GM12878 (cell line): ENCODE results near the gene C17orf114.

Source experiments
- EZH2 ChIP-seq: IDR thresholded peaks from 2 replicates; pipeline ENCODE4 v1.6.1; 2012; ENCODE audit warnings: low read depth, mild to moderate bottlenecking, control low read depth, inconsistent platforms, low read length, borderline replicate concordance; ENCODE audit not compliant: control insufficient read depth
- GATAD2B ChIP-seq: fragments of 450-650 bp; conservative IDR thresholded peaks from 2 replicates; pipeline ENCODE4 v1.6.1; 2017; ENCODE audit warnings: low read depth, mild to moderate bottlenecking, moderate library complexity
- HDGF ChIP-seq: fragments of 450-650 bp; IDR thresholded peaks from 2 replicates; pipeline ENCODE4 v1.6.1; 2016; ENCODE audit warnings: antibody characterized with exemption
- JUND ChIP-seq: IDR thresholded peaks from 2 replicates; pipeline ENCODE4 v1.6.1; 2012; ENCODE audit warnings: low read depth, mild to moderate bottlenecking, low read length, improper control_type of control experiment, moderate library complexity
- NFXL1 ChIP-seq: fragments of 450-650 bp; IDR thresholded peaks from 2 replicates; pipeline ENCODE4 v1.6.1; 2017; ENCODE audit warnings: antibody characterized with exemption, mild to moderate bottlenecking, borderline replicate concordance
- POLR2A ChIP-seq: IDR thresholded peaks from 2 replicates; pipeline ENCODE4 v1.6.1; 2011; ENCODE audit warnings: low read depth, mild to moderate bottlenecking, low read length
- POLR2AphosphoS5 ChIP-seq: IDR thresholded peaks from 2 replicates; pipeline ENCODE4 v1.6.1; 2011; ENCODE audit warnings: mild to moderate bottlenecking, low read length, inconsistent platforms
- RELA ChIP-seq: fragments of 450-650 bp; IDR thresholded peaks from 2 replicates; pipeline ENCODE4 v1.8.0; 2014; ENCODE audit warnings: borderline replicate concordance; ENCODE audit not compliant: partially characterized antibody
- SIN3A ChIP-seq: IDR thresholded peaks from 2 replicates; pipeline ENCODE4 v1.6.1; 2012; ENCODE audit warnings: low read depth, low read length, improper control_type of control experiment
- TF ChIP-seq, protein P1 (sequence below), 3 experiments: IDR thresholded peaks in 2 of 3; conservative IDR thresholded peaks in 1 of 3; 2 replicates each; pipeline ENCODE4 v1.5.1; 2011; ENCODE audit warnings: low read depth in 3 of 3, low read length in 3 of 3, mild to moderate bottlenecking in 3 of 3, control low read depth in 2 of 3, moderate library complexity in 2 of 3, inconsistent platforms in 1 of 3, mixed read lengths in 1 of 3; ENCODE audit not compliant: control insufficient read depth in 2 of 3, insufficient read depth in 1 of 3; ENCODE audit errors: extremely low read depth in 1 of 3
- TF ChIP-seq, protein P2 (sequence below): IDR thresholded peaks from 2 replicates; pipeline ENCODE4 v1.6.1; 2012; ENCODE audit warnings: low read depth, low read length, improper control_type of control experiment
- TF ChIP-seq, protein P3 (sequence below): IDR thresholded peaks from 2 replicates; pipeline ENCODE4 v1.6.1; 2011; ENCODE audit warnings: low read depth, mild to moderate bottlenecking, low read length, moderate library complexity, borderline replicate concordance; ENCODE audit errors: extremely low read depth

DNA sequence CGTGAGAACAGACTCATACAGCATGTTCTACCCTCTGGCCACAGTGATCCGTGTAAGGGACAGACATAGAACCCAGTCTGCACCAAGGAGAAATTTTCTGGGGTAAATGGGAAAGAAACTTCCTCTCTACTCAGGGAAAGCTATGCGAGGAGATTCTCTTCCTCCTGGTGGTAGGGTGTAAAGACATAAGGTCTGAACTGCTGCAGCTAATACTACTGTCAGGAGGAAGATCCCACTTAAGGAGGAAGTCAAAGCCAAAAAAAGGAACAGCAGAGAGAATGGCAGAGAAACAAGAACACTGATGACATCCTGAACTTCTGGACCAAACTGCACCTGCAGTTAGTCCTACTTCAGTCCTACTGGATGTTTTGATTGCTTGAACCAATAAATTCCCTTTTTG lies 37.5 kb downstream of the C17orf114 start:
- TF ChIP-seq NFXL1 (no peak), JUND (no peak), HDGF (no peak), POLR2A (no peak), EZH2 (no peak), POLR2AphosphoS5 (no peak), GATAD2B (no peak), SIN3A (no peak), RELA (no peak)
- TF ChIP-seq, protein P1, sequence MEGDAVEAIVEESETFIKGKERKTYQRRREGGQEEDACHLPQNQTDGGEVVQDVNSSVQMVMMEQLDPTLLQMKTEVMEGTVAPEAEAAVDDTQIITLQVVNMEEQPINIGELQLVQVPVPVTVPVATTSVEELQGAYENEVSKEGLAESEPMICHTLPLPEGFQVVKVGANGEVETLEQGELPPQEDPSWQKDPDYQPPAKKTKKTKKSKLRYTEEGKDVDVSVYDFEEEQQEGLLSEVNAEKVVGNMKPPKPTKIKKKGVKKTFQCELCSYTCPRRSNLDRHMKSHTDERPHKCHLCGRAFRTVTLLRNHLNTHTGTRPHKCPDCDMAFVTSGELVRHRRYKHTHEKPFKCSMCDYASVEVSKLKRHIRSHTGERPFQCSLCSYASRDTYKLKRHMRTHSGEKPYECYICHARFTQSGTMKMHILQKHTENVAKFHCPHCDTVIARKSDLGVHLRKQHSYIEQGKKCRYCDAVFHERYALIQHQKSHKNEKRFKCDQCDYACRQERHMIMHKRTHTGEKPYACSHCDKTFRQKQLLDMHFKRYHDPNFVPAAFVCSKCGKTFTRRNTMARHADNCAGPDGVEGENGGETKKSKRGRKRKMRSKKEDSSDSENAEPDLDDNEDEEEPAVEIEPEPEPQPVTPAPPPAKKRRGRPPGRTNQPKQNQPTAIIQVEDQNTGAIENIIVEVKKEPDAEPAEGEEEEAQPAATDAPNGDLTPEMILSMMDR (IDR thresholded peaks at IDR 0.05 in 2 of 3, conservative IDR thresholded peaks at IDR 0.05 in 1 of 3; ENCODE audit: control insufficient read depth in 2 of 3, extremely low read depth in 1 of 3, insufficient read depth in 1 of 3, low read depth in 3 of 3, low read length in 3 of 3) = no peak
- TF ChIP-seq, protein P2, sequence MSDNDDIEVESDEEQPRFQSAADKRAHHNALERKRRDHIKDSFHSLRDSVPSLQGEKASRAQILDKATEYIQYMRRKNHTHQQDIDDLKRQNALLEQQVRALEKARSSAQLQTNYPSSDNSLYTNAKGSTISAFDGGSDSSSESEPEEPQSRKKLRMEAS = no peak
- TF ChIP-seq, protein P3, sequence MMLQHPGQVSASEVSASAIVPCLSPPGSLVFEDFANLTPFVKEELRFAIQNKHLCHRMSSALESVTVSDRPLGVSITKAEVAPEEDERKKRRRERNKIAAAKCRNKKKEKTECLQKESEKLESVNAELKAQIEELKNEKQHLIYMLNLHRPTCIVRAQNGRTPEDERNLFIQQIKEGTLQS = no peak
